Measurements from ENCODE around the gene AFAP1L1. TPM values are rescaled to one million over a fixed set of nuclear protein-coding genes. Genes with fewer than 3 reads are reported as not detected.
A peak's percentile ranks its signal among the peaks of the same experiment; 100 is the strongest.

Gene AFAP1L1
- total and polyA plus RNA-seq, 9 of the 15 experiments (the other 6 are each of a cell fraction or from before 2014, with no cell fraction given), result 0.01 to 0.12 (median 0.03) TPM; not detected in 4

GRCh38 chr5:149240354-149240998 lies 31.2 kb upstream of the AFAP1L1 start (continued):
- TF ChIP-seq RREB1 (CRISPR knock-in tag; IDR thresholded peaks at IDR 0.05), result no peak
- no peak for TF ChIP-seq DNMT1 (IDR thresholded peaks at IDR 0.05)
- TF ChIP-seq NFE2L1 (tag; IDR thresholded peaks at IDR 0.05; ENCODE audit: borderline replicate concordance, low read depth), result no peak
- no peak for TF ChIP-seq CREBBP (IDR thresholded peaks at IDR 0.05; ENCODE audit: low read depth, low read length)
- TF ChIP-seq NFRKB (IDR thresholded peaks at IDR 0.05; ENCODE audit: low read depth), result no peak
- TF ChIP-seq MBD1 (CRISPR knock-in tag; IDR thresholded peaks at IDR 0.05), result no peak
- no peak for TF ChIP-seq USF2 (CRISPR knock-in tag; IDR thresholded peaks at IDR 0.05)
- no peak for TF ChIP-seq ATF1 (CRISPR knock-in tag; IDR thresholded peaks at IDR 0.05)
- peak; percentile 11; the same call in 1 of the 2 replicates for TF ChIP-seq ATF1 (tag; IDR thresholded peaks at IDR 0.05)
- no peak for TF ChIP-seq ETS1 (conservative IDR thresholded peaks at IDR 0.05; ENCODE audit: control insufficient read depth, low read depth, low read length)
- peak; percentile 59; the same call in 1 of the 2 replicates for TF ChIP-seq ZKSCAN8 (CRISPR knock-in tag; IDR thresholded peaks at IDR 0.05)
- TF ChIP-seq ZC3H4 (CRISPR knock-in tag; IDR thresholded peaks at IDR 0.05; ENCODE audit: borderline replicate concordance), result no peak
- TF ChIP-seq SAP30 (IDR thresholded peaks at IDR 0.05; ENCODE audit: borderline replicate concordance, insufficient read depth, low read depth, low read length, poor library complexity, severe bottlenecking), result no peak
- no peak for TF ChIP-seq SMAD1 (IDR thresholded peaks at IDR 0.05; ENCODE audit: low read depth, low read length, partially characterized antibody)
- no peak for TF ChIP-seq FOXP1 (CRISPR knock-in tag; IDR thresholded peaks at IDR 0.05)
- no peak for TF ChIP-seq RCOR1 (IDR thresholded peaks at IDR 0.05; ENCODE audit: borderline replicate concordance in 1 of 2, low read depth in 2 of 2, low read length in 2 of 2)

Measured in K562 (cell line).